Vagina (tissue), 2 donors: ENCODE data around the gene TMEM61.

Experiments
- CTCF ChIP-seq, 3 experiments: fragments of 450-650 bp in 2 of 3; fragments of 200-600 bp in 1 of 3; sonication (generic) in 1 of 3; IDR thresholded peaks; one replicate each; pipeline ENCODE4 v1.5.1; 2017 to 2019; ENCODE audit warnings: antibody characterized with exemption in 3 of 3, mild to moderate bottlenecking in 2 of 3, moderate library complexity in 2 of 3
- POLR2AphosphoS5 ChIP-seq, 2 donors: sonication (generic); formaldehyde crosslinking; IDR thresholded peaks; one replicate each; pipeline ENCODE4 v1.9.0; 2017; ENCODE audit warnings: antibody characterized with exemption in 2 of 2, mild to moderate bottlenecking in 2 of 2, low read depth in 1 of 2; ENCODE audit not compliant: insufficient read depth in 1 of 2

- no peak for TF ChIP-seq CTCF (IDR thresholded peaks at IDR 0.05)
- no peak for TF ChIP-seq POLR2AphosphoS5 (IDR thresholded peaks at IDR 0.05; ENCODE audit: insufficient read depth in 1 of 2, low read depth in 1 of 2)
Observed at GRCh38 chr1:55010887-55011217, 30.4 kb downstream of the TMEM61 start.
